CD4-positive, alpha-beta T cell treated with Interferon gamma for 1 hour (primary cell): ENCODE data around the gene PHF21A.

Experiments used
- DNase-seq: peaks from one replicate; pipeline ENCODE4 v3.0.0-alpha.2; 2020

The PHF21A gene

GRCh38 chr11:45897556-45897955, 223.7 kb downstream of the PHF21A start:
- no peak for DNase-seq

GRCh38 chr11:45896422-45896984, 224.8 kb downstream of the PHF21A start:
- no peak for DNase-seq

- DNase-seq, result no peak
These were observed 225.5 kb downstream of the PHF21A start for GRCh38 chr11:45895553-45896259.

- no peak for DNase-seq
These were observed 226.6 kb downstream of the PHF21A start for GRCh38 chr11:45894555-45895247.

DNA sequence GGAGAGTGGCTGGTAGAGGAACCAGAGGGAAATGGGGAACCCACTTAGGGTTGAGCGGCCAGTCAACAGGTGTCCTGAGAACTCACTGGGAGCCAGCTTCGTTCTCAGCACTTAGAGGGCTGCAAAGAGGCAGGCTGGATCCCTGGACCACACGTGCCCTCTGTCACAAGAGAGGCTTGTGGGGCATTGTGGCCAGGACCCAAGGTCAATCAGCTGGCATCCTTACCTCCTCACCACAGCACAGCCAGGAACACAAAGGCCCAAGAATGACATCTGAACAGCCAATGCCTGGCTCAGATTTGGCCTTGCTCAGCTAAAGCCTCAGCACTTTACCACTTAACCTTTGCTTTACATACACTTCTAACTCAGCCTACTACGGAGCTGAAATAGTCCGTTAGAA, 228.4 kb downstream of the PHF21A start:
- no peak for DNase-seq

GRCh38 chr11:45890886-45891550, 230.2 kb downstream of the PHF21A start:
- DNase-seq, result no peak

DNA sequence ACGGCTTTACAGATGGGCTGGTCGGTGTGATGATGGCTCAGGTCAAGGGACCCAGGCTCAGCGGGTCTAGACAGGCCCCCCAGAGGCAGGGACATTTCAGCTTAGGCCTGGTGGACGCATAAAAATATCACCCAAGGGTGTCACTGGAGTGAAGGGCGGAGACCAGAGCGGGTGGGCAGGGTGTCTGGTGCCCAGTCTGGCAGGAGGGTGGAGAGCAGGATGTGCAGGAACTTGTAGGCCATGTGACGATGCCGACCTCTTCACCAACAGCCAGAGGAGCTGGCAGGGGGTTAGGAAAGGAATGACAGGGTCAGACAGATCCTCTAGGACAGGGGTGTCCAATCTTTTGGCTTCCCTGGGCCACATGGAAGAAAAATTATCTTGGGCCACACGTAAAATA, 231.3 kb downstream of the PHF21A start:
- no peak for DNase-seq

DNA sequence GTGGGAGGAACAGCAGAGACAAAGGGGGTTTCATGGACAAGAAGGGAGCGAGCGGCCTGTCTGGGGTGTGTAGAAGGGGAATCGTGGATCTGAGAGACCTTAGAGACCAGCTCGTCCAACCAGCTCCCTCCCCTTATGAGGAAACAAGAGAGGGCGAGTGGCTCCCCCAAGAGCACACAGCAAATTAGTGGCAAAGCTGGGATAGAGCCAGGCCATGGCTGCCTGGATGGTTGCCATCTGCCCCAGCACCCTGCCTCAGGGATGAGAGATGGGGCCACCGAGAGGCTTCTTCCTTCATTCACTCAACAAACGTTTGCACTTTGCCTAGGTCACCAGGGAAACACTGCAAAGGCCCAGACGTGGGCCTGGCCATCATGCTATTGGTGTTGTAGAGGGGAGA, 231.7 kb downstream of the PHF21A start:
- no peak for DNase-seq

DNA sequence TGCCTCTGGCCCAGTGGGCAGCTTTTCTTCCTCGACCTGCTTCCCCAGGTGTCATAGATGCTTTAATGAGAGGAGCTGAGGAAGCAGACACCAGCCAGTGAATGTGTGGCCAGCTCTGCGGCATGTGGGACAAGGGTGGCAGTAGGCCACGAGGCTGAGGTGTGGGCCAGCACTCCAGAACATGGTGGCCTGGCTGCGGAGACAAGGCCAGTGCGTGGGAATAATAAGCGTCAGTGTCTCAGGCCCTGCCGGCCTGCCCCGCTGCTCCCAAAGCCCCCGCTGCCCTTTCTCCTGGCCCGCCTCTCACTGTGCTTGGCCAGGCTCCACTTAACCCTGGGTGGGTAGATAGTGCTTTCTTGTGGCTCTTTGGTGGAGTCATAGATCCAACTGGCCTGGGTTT, 233.7 kb downstream of the PHF21A start:
- DNase-seq, result no peak

DNA sequence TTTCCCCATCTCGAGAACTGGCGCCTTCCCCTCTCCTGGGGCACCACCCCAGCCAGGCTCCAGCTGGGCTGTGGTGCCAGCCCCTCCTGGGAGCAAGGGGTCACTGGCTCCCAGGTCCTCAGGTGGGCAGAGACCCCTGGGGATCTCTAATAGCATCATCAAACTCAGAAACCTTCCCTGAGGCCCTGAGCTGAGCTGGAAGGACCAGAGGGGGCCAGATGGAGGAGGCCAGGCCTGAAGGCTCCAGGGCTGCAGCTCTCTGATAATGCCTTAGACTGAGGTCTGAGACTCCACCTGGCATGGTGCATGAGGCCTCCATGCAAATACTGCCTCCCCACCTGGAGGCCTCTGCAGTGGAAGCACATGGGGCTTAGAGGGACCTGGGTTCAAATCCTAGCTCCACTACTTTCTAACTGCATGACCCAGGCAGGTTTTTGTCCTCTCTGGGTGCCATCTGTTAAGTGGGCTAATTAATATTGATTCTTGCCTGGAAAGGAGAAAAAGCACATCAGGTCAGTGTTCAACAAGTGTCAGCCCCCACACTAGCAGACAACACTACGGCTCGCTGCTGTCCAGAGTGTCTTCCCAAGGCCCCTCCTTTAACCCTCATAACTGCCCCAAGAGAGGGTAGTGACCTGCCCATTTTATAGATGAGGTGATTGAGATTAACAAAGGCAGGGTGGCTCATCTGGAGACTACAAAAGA, 234.3 kb downstream of the PHF21A start:
- DNase-seq, result no peak

DNA sequence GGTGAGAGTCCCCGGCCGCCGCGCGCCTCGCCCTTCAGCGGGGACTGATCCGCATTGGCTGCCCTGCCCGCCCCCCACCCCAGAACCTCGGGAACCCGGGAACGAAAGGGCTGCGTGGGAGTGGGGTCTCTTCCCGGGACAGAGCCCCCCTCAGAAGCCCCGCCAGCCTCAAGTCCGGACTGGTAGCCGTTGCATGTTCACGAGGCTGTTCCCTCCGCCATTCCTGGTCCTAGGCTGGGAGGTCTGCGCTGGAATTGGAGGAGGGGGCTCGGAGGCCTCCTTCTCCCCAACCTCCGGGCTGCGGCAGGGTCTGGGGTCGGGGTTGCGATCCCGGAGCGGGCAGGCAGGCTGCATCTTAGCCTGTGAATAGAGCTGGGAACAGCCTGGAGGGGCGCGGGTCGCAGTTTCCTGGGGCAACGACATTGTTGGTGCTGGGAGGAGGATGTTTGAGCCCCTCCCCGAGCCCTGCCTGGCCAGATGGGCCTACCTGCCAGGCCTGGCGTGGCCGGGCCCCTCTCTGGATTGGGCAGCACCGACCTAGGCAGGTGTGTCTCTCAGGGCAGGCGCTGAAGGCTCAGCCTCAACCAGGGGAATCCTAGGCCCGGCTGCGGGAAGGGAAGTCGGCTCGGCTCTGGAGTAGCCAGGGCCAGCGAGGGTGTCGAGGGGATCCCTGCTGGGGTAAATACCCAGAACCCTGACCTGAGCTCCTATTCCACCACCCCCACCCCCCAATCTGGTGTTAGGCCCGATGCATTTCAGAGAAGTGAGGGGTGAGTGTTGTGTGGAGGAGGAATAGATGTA, 235.1 kb downstream of the PHF21A start:
- no peak for DNase-seq

- DNase-seq, result peak; percentile 48
These were observed 235.9 kb downstream of the PHF21A start, which contains the start of gene MAPK8IP1 for GRCh38 chr11:45885274-45885920. MAPK8IP1 (plus strand) TSS chr11:45885651; CDS start chr11:45885821, 170 bp downstream.

GRCh38 chr11:45884596-45885185, 236.6 kb downstream of the PHF21A start:
- DNase-seq, result no peak
